Liver (tissue), 9 donors: ENCODE data around the gene PDE3A. TPM values are rescaled to one million over a fixed set of nuclear protein-coding genes. Genes with fewer than 3 reads are reported as not detected.

Experiments used
- DNase-seq: peaks from one replicate; pipeline ENCODE4 v3.0.0-alpha.2; 2017; ENCODE audit warnings: low spot score
- H3K27ac ChIP-seq, 2 donors: one replicate each; pipeline ENCODE4 v1.7.0; 2013; ENCODE audit warnings: inconsistent platforms in 2 of 2, low read length in 2 of 2, control low read depth in 1 of 2, low read depth in 1 of 2, mild to moderate bottlenecking in 1 of 2
- H3K27me3 ChIP-seq, 4 donors: one replicate each; pipeline versions ENCODE4 v1.6.1 to v1.7.0; 2013; ENCODE audit warnings: low read length in 3 of 4, inconsistent platforms in 1 of 4, mild to moderate bottlenecking in 1 of 4, moderate library complexity in 1 of 4; ENCODE audit not compliant: control insufficient read depth in 4 of 4, insufficient read depth in 4 of 4
- H3K36me3 ChIP-seq, 4 donors: one replicate each; pipeline versions ENCODE4 v1.6.1 to v1.7.0; 2013; ENCODE audit warnings: low read length in 3 of 4, mild to moderate bottlenecking in 3 of 4, low read depth in 1 of 4, moderate library complexity in 1 of 4; ENCODE audit not compliant: control insufficient read depth in 4 of 4, insufficient read depth in 3 of 4
- H3K4me1 ChIP-seq, 4 donors: one replicate each; pipeline versions ENCODE4 v1.6.1 to v1.7.0; 2013; ENCODE audit warnings: low read length in 3 of 4, mild to moderate bottlenecking in 3 of 4, moderate library complexity in 1 of 4; ENCODE audit not compliant: control insufficient read depth in 4 of 4, insufficient read depth in 4 of 4
- H3K4me3 ChIP-seq, 3 donors: one replicate each; pipeline versions ENCODE4 v1.6.1 to v1.7.0; 2013; ENCODE audit warnings: low read length in 3 of 3, control low read depth in 1 of 3, low read depth in 1 of 3, mild to moderate bottlenecking in 1 of 3
- H3K9ac ChIP-seq, 2 donors: one replicate each; pipeline ENCODE4 v1.7.0; 2013; ENCODE audit warnings: low read length in 2 of 2, mild to moderate bottlenecking in 2 of 2, moderate library complexity in 2 of 2, control low read depth in 1 of 2, low read depth in 1 of 2
- H3K9me3 ChIP-seq, 4 donors: one replicate each; pipeline versions ENCODE4 v1.6.1 to v1.7.0; 2013; ENCODE audit warnings: low read length in 3 of 4; ENCODE audit not compliant: control insufficient read depth in 4 of 4
- EGR1 ChIP-seq, 2 donors: IDR thresholded peaks; 2 replicates each; pipeline ENCODE4 v1.6.1; 2016 to 2018; ENCODE audit warnings: antibody characterized with exemption in 2 of 2, low read depth in 2 of 2
- FOXA1 ChIP-seq: IDR thresholded peaks from 2 replicates; pipeline ENCODE4 v1.6.1; 2016; ENCODE audit warnings: antibody characterized with exemption
- FOXA2 ChIP-seq: IDR thresholded peaks from 2 replicates; pipeline ENCODE4 v1.6.1; 2016; ENCODE audit warnings: antibody characterized with exemption
- GABPA ChIP-seq, 2 donors: IDR thresholded peaks in 1 of 2; conservative IDR thresholded peaks in 1 of 2; 2 replicates each; pipeline ENCODE4 v1.6.1; 2016; ENCODE audit warnings: antibody characterized with exemption in 2 of 2, mild to moderate bottlenecking in 1 of 2, moderate library complexity in 1 of 2
- HNF4A ChIP-seq, 2 donors: conservative IDR thresholded peaks; 2 replicates each; pipeline ENCODE4 v1.6.1; 2016; ENCODE audit warnings: antibody characterized with exemption in 2 of 2, mild to moderate bottlenecking in 2 of 2
- HNF4G ChIP-seq: IDR thresholded peaks from 2 replicates; pipeline ENCODE4 v1.6.1; 2016; ENCODE audit warnings: antibody characterized with exemption
- JUND ChIP-seq, 2 donors: IDR thresholded peaks; 2 replicates each; pipeline ENCODE4 v1.6.1; 2016; ENCODE audit warnings: antibody characterized with exemption in 2 of 2
- NR2F2 ChIP-seq: IDR thresholded peaks from 2 replicates; pipeline ENCODE4 v1.6.1; 2016; ENCODE audit warnings: antibody characterized with exemption
- RAD21 ChIP-seq, 2 donors: IDR thresholded peaks; 2 replicates each; pipeline ENCODE4 v1.6.1; 2016; ENCODE audit warnings: antibody characterized with exemption in 2 of 2, mild to moderate bottlenecking in 2 of 2
- RXRA ChIP-seq, 2 donors: IDR thresholded peaks; 2 replicates each; pipeline ENCODE4 v1.6.1; 2017 to 2018; ENCODE audit warnings: antibody characterized with exemption in 2 of 2, mild to moderate bottlenecking in 1 of 2
- SP1 ChIP-seq: IDR thresholded peaks from 2 replicates; pipeline ENCODE4 v1.6.1; 2018; ENCODE audit warnings: antibody characterized with exemption, mild to moderate bottlenecking
- TAF1 ChIP-seq: conservative IDR thresholded peaks from 2 replicates; pipeline ENCODE4 v1.6.1; 2016; ENCODE audit warnings: antibody characterized with exemption, mild to moderate bottlenecking
- YY1 ChIP-seq: IDR thresholded peaks from 2 replicates; pipeline ENCODE4 v1.6.1; 2016; ENCODE audit warnings: antibody characterized with exemption, mild to moderate bottlenecking
- WGBS: extraction: QIAGEN DNeasy Blood & Tissue Kit; methylation state at CpG from one replicate; pipeline ENCODE4 v1.1.7; 2013; 5-methylcytosine and 5-hydroxymethylcytosine counted together
- polyA plus RNA-seq, 2 donors: library from polyadenylated mRNA; stranded (reverse) in 1 of 2; unstranded in 1 of 2; fragments of 200-250 nt in 1 of 2; fragments of >200 nt in 1 of 2; fragmentation: Nextera tagmentation in 1 of 2; extraction: Ambion mirVana in 1 of 2; gene quantifications; one replicate each; pipeline versions ENCODE4 v1.2.1 to v1.2.3, GENCODE V29; 2013 to 2015
- total RNA-seq, 2 donors: library from RNA; depleted of rRNA; stranded (reverse); fragments of >200 nt; gene quantifications; one replicate each; pipeline ENCODE4 v1.2.3, GENCODE V29; 2014
- TF ChIP-seq, protein P1 (sequence below): IDR thresholded peaks from 2 replicates; pipeline ENCODE4 v1.6.1; 2016; ENCODE audit warnings: antibody characterized with exemption
- TF ChIP-seq, protein P2 (sequence below): fragments of 150-350 bp; IDR thresholded peaks from 2 replicates; pipeline ENCODE4 v1.5.1; 2017; ENCODE audit warnings: improper control_type of control experiment, low read depth, low read length; ENCODE audit not compliant: missing input control
- TF ChIP-seq, protein P3 (sequence below): IDR thresholded peaks from 2 replicates; pipeline ENCODE4 v1.6.1; 2016; ENCODE audit warnings: antibody characterized with exemption
- TF ChIP-seq, protein P4 (sequence below): IDR thresholded peaks from 2 replicates; pipeline ENCODE4 v1.6.1; 2016; ENCODE audit warnings: antibody characterized with exemption, mild to moderate bottlenecking
- TF ChIP-seq, protein P5 (sequence below): IDR thresholded peaks from 2 replicates; pipeline ENCODE4 v1.6.1; 2016; ENCODE audit warnings: antibody characterized with exemption
- donor health status: healthy.
- donor health status: healthy.
- donor health status: healthy.
- donor health status: healthy.
- donor health status: healthy.

The PDE3A gene
- total and polyA plus RNA-seq, 4 donors = 0.50 to 3.8 (median 2.2) TPM

DNA sequence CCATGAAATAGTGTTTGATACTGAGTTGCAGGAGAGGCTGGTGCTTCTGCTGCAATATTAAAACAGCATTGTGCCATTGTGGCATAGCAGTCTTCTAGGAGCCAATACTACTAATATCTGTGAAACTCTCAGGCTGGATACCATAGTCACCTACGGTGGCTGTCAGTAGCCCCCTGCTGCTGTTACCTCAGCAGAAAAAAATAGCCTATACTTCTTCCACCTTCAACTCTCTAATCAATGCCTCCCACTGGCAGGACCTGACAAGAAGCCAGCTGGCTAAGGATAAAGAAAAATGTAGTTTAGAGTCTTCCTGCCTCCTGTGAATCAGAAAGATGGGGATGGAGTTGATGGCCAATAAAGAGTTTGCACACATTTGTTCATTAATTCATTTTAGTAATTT is 91.6 kb downstream of the PDE3A start:
- WGBS = 72% methylated on average over 1 of the region's 1 CpG
- H3K9me3 ChIP-seq = no peaks in the 10 kb centered on the region
- H3K4me1 ChIP-seq = no peaks in the 10 kb centered on the region
- no peak overlapping the region for H3K27ac ChIP-seq
- TF ChIP-seq FOXA1 (no peak), RXRA (IDR thresholded peaks at IDR 0.05) (no peak), HNF4A (conservative IDR thresholded peaks at IDR 0.05) (no peak), HNF4G (no peak), SP1 (no peak), GABPA (IDR thresholded peaks at IDR 0.05 in 1 of 2, conservative IDR thresholded peaks at IDR 0.05 in 1 of 2) (no peak), NR2F2 (no peak), YY1 (no peak), TAF1 (no peak), EGR1 (IDR thresholded peaks at IDR 0.05; ENCODE audit: low read depth in 2 of 2) (no peak), JUND (IDR thresholded peaks at IDR 0.05) (no peak), RAD21 (IDR thresholded peaks at IDR 0.05) (no peak), FOXA2 (no peak)
- TF ChIP-seq, protein P1, sequence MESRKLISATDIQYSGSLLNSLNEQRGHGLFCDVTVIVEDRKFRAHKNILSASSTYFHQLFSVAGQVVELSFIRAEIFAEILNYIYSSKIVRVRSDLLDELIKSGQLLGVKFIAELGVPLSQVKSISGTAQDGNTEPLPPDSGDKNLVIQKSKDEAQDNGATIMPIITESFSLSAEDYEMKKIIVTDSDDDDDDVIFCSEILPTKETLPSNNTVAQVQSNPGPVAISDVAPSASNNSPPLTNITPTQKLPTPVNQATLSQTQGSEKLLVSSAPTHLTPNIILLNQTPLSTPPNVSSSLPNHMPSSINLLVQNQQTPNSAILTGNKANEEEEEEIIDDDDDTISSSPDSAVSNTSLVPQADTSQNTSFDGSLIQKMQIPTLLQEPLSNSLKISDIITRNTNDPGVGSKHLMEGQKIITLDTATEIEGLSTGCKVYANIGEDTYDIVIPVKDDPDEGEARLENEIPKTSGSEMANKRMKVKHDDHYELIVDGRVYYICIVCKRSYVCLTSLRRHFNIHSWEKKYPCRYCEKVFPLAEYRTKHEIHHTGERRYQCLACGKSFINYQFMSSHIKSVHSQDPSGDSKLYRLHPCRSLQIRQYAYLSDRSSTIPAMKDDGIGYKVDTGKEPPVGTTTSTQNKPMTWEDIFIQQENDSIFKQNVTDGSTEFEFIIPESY = no peak
- TF ChIP-seq, protein P2, sequence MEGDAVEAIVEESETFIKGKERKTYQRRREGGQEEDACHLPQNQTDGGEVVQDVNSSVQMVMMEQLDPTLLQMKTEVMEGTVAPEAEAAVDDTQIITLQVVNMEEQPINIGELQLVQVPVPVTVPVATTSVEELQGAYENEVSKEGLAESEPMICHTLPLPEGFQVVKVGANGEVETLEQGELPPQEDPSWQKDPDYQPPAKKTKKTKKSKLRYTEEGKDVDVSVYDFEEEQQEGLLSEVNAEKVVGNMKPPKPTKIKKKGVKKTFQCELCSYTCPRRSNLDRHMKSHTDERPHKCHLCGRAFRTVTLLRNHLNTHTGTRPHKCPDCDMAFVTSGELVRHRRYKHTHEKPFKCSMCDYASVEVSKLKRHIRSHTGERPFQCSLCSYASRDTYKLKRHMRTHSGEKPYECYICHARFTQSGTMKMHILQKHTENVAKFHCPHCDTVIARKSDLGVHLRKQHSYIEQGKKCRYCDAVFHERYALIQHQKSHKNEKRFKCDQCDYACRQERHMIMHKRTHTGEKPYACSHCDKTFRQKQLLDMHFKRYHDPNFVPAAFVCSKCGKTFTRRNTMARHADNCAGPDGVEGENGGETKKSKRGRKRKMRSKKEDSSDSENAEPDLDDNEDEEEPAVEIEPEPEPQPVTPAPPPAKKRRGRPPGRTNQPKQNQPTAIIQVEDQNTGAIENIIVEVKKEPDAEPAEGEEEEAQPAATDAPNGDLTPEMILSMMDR = no peak
- TF ChIP-seq, protein P3, sequence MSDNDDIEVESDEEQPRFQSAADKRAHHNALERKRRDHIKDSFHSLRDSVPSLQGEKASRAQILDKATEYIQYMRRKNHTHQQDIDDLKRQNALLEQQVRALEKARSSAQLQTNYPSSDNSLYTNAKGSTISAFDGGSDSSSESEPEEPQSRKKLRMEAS = no peak
- TF ChIP-seq, protein P4, sequence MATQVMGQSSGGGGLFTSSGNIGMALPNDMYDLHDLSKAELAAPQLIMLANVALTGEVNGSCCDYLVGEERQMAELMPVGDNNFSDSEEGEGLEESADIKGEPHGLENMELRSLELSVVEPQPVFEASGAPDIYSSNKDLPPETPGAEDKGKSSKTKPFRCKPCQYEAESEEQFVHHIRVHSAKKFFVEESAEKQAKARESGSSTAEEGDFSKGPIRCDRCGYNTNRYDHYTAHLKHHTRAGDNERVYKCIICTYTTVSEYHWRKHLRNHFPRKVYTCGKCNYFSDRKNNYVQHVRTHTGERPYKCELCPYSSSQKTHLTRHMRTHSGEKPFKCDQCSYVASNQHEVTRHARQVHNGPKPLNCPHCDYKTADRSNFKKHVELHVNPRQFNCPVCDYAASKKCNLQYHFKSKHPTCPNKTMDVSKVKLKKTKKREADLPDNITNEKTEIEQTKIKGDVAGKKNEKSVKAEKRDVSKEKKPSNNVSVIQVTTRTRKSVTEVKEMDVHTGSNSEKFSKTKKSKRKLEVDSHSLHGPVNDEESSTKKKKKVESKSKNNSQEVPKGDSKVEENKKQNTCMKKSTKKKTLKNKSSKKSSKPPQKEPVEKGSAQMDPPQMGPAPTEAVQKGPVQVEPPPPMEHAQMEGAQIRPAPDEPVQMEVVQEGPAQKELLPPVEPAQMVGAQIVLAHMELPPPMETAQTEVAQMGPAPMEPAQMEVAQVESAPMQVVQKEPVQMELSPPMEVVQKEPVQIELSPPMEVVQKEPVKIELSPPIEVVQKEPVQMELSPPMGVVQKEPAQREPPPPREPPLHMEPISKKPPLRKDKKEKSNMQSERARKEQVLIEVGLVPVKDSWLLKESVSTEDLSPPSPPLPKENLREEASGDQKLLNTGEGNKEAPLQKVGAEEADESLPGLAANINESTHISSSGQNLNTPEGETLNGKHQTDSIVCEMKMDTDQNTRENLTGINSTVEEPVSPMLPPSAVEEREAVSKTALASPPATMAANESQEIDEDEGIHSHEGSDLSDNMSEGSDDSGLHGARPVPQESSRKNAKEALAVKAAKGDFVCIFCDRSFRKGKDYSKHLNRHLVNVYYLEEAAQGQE = no peak
- no peak for DNase-seq
- H3K27me3 ChIP-seq = no peaks in the 10 kb centered on the region
- no peaks in the 10 kb centered on the region for H3K36me3 ChIP-seq
- H3K4me3 ChIP-seq = no peak overlapping the region
- no peak overlapping the region for H3K9ac ChIP-seq

DNA sequence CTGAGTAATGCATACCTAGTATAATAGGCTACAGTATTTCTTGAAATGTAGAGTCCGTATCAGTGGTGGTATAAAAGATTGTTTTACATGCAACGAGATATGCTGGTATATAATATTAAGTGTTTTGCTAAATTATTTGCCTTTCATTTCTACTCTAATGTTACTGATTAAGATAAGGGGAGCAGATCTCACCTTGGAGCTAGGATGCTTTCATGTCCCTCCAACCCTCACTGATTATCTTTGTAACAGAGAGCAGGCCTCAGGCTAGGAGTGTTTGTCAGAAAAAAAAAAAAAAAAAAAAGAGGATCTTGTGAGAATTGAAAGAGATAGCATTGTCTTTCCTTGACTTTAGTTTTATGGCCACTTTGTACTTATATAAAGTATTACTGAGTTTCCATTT is 92.6 kb downstream of the PDE3A start:
- WGBS = 45% methylated on average over 2 of the region's 2 CpGs
- no peak for DNase-seq
- Histone ChIP-seq H3K36me3 (no peaks in the 10 kb centered on the region), H3K27me3 (no peaks in the 10 kb centered on the region), H3K4me1 (peaks cover 0 to 3% (median 0%) of the 10 kb centered on the region in 4 donors), H3K4me3 (no peak overlapping the region), H3K9me3 (no peaks in the 10 kb centered on the region), H3K27ac (no peak overlapping the region), H3K9ac (no peak overlapping the region)
- TF ChIP-seq, protein P2 = no peak
- TF ChIP-seq RXRA (IDR thresholded peaks at IDR 0.05) (no peak), GABPA (IDR thresholded peaks at IDR 0.05 in 1 of 2, conservative IDR thresholded peaks at IDR 0.05 in 1 of 2) (no peak), TAF1 (no peak), HNF4A (conservative IDR thresholded peaks at IDR 0.05) (no peak), RAD21 (IDR thresholded peaks at IDR 0.05) (no peak), JUND (IDR thresholded peaks at IDR 0.05) (no peak)
- TF ChIP-seq, protein P5, sequence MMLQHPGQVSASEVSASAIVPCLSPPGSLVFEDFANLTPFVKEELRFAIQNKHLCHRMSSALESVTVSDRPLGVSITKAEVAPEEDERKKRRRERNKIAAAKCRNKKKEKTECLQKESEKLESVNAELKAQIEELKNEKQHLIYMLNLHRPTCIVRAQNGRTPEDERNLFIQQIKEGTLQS = no peak
- TF ChIP-seq, protein P1 = no peak
